Testis (tissue), 2 donors: ENCODE measurements around the gene STX16.

ENCODE experiments used
- CTCF ChIP-seq, 3 experiments: fragments of 450-650 bp in 2 of 3; fragments of 200-600 bp in 1 of 3; sonication (generic) in 1 of 3; IDR thresholded peaks; one replicate each; pipeline ENCODE4 v1.5.1; 2016 to 2019; ENCODE audit warnings: antibody characterized with exemption in 3 of 3, mild to moderate bottlenecking in 2 of 3, moderate library complexity in 1 of 3
- POLR2A ChIP-seq: fragments of 450-650 bp; IDR thresholded peaks from one replicate; pipeline ENCODE4 v1.6.1; 2017; ENCODE audit warnings: antibody characterized with exemption, mild to moderate bottlenecking, moderate library complexity

GRCh38 chr20:58670659-58671058 is 19.6 kb downstream of the STX16 start:
- TF ChIP-seq POLR2A = no peak
- no peak for TF ChIP-seq CTCF (IDR thresholded peaks at IDR 0.05)
